ENCODE measurements around the gene LRRC34.

LRRC34 gene

DNA sequence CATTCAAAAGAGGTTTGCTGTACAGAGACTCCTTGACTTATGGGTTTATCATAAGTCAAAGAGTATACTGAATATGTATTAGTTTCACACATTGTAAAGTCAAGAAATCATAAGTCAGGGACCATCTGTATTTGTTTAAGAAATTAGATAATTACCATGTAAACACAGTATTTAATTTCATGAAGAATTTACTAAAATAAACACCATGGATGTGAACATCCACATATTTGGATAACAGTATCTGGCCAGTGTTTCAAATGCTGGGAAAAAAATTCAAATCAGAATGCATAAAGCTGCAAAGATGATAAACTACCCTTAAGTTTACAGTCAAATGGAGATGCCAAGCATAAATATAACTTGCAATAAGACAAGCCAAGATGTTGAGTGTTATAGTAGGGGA is 22.5 kb downstream of the LRRC34 start:
- peaks cover 5% of the 10 kb centered on the region for H3K4me1 ChIP-seq (ENCODE audit: low read depth, poor library complexity, severe bottlenecking)
- no peak overlapping the region for H2AFZ ChIP-seq (ENCODE audit: low read depth)
- H3K27me3 ChIP-seq (ENCODE audit: insufficient read depth, low read depth), result no peaks in the 10 kb centered on the region
- H3K4me2 ChIP-seq, result no peak overlapping the region
- no peak overlapping the region for H3K4me3 ChIP-seq (IDR thresholded peaks at IDR 0.05; ENCODE audit: insufficient read depth, low read depth, low read length)
- no peak overlapping the region for H3K27ac ChIP-seq
- no peak overlapping the region for H3K9ac ChIP-seq
- TF ChIP-seq, protein P1, sequence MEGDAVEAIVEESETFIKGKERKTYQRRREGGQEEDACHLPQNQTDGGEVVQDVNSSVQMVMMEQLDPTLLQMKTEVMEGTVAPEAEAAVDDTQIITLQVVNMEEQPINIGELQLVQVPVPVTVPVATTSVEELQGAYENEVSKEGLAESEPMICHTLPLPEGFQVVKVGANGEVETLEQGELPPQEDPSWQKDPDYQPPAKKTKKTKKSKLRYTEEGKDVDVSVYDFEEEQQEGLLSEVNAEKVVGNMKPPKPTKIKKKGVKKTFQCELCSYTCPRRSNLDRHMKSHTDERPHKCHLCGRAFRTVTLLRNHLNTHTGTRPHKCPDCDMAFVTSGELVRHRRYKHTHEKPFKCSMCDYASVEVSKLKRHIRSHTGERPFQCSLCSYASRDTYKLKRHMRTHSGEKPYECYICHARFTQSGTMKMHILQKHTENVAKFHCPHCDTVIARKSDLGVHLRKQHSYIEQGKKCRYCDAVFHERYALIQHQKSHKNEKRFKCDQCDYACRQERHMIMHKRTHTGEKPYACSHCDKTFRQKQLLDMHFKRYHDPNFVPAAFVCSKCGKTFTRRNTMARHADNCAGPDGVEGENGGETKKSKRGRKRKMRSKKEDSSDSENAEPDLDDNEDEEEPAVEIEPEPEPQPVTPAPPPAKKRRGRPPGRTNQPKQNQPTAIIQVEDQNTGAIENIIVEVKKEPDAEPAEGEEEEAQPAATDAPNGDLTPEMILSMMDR (conservative IDR thresholded peaks at IDR 0.05; ENCODE audit: low read depth, low read length), result no peak
- H4K20me1 ChIP-seq (ENCODE audit: insufficient read depth), result no peaks in the 10 kb centered on the region
- no peaks in the 10 kb centered on the region for H3K79me2 ChIP-seq (ENCODE audit: insufficient read depth, low read depth)
- no peaks in the 10 kb centered on the region for H3K36me3 ChIP-seq (ENCODE audit: insufficient read depth)

DNA sequence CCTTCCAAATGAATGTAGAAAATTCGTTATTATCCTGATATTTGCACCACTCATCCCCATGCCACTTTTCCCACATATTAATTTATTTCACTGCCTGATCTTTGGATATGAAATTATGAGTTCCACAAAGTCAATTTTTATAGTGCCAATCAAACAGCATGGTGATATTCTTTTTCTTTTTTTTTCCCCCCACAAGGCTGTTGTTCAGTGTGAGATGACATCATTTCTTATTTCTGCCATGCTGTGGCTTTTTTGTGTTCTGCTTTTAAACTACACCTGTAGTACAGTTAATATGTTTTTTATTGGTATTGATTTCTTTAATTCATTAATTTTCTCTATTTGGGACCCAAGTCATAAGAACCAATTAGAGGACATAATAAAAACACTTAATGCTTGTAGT is 24.9 kb downstream of the LRRC34 start:
- Histone ChIP-seq H3K27ac (no peak overlapping the region), H4K20me1 (ENCODE audit: insufficient read depth) (no peaks in the 10 kb centered on the region), H3K27me3 (ENCODE audit: insufficient read depth, low read depth) (no peaks in the 10 kb centered on the region), H2AFZ (ENCODE audit: low read depth) (no peak overlapping the region), H3K36me3 (ENCODE audit: insufficient read depth) (peaks cover 3% of the 10 kb centered on the region; the same call in 1 of the 2 replicates), H3K4me3 (IDR thresholded peaks at IDR 0.05; ENCODE audit: insufficient read depth, low read depth, low read length) (no peak overlapping the region), H3K9ac (no peak overlapping the region), H3K4me1 (ENCODE audit: low read depth, poor library complexity, severe bottlenecking) (peaks cover 5% of the 10 kb centered on the region), H3K79me2 (ENCODE audit: insufficient read depth, low read depth) (no peaks in the 10 kb centered on the region), H3K4me2 (no peak overlapping the region)
- TF ChIP-seq, protein P1 (conservative IDR thresholded peaks at IDR 0.05; ENCODE audit: low read depth, low read length), result no peak

DNA sequence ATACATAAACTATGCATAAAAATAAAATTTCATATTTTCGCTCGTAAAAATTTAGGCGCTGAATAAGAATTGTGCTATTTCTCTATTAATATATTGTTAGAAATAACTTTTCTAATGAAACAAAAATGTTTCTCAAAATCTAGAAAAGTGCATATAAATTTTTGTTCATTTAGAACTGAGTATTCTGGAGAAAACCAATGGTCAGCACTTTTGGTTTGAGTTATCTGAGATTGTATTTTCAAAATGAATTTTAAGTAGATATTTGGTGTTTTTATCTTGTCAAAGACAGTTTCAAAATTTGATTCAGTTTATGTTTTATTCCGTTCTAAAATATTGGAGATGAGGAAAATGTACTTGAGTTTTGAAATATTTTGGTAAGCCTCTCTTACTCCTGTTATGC is 25.6 kb downstream of the LRRC34 start:
- H3K27ac ChIP-seq, result no peak overlapping the region
- no peaks in the 10 kb centered on the region for H4K20me1 ChIP-seq (ENCODE audit: insufficient read depth)
- H3K79me2 ChIP-seq (ENCODE audit: insufficient read depth, low read depth), result no peaks in the 10 kb centered on the region
- no peak overlapping the region for H3K4me2 ChIP-seq
- H3K4me1 ChIP-seq (ENCODE audit: low read depth, poor library complexity, severe bottlenecking), result peaks cover 5% of the 10 kb centered on the region
- no peaks in the 10 kb centered on the region for H3K27me3 ChIP-seq (ENCODE audit: insufficient read depth, low read depth)
- TF ChIP-seq, protein P1 (conservative IDR thresholded peaks at IDR 0.05; ENCODE audit: low read depth, low read length), result no peak
- no peak overlapping the region for H3K4me3 ChIP-seq (IDR thresholded peaks at IDR 0.05; ENCODE audit: insufficient read depth, low read depth, low read length)
- no peak overlapping the region for H3K9ac ChIP-seq
- peaks cover 3% of the 10 kb centered on the region; the same call in 1 of the 2 replicates for H3K36me3 ChIP-seq (ENCODE audit: insufficient read depth)
- no peak overlapping the region for H2AFZ ChIP-seq (ENCODE audit: low read depth)

DNA sequence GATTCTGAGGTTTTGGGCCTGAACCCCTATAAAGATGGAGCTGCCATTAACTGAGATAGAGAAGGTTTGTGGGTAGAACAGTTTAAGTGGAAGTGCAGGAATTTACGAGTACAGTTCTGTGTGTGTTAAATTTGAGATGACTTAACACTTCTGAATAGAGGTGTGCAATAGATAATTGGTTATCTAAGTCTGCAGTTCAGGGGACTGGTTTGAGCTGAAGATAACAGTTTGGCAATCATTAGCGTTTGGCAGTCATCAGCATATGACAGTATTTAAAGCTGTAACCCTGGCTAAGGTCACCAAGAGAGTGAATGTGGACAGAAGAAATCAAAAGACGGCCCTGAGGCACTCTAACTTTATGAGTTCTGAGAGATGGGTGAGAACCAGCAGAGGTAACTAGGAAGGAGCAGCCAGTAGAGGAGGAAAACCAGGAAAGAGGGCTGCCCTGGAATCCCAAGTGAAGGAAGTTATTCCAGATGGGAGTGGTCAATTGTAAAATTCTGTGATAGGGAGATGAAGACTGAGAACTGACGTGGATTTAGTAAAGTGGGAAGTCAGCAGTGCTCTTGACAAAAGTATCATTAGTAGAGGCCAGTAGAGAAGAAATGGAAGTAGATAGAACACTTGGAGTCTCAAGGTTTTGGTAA is 31.4 kb downstream of the LRRC34 start:
- H4K20me1 ChIP-seq (ENCODE audit: insufficient read depth), result no peaks in the 10 kb centered on the region
- no peaks in the 10 kb centered on the region for H3K27me3 ChIP-seq (ENCODE audit: insufficient read depth, low read depth)
- no peak overlapping the region for H2AFZ ChIP-seq (ENCODE audit: low read depth)
- H3K79me2 ChIP-seq (ENCODE audit: insufficient read depth, low read depth), result peaks cover under 1% of the 10 kb centered on the region
- no peak overlapping the region for H3K4me3 ChIP-seq (IDR thresholded peaks at IDR 0.05; ENCODE audit: insufficient read depth, low read depth, low read length)
- H3K27ac ChIP-seq, result no peak overlapping the region
- no peak overlapping the region for H3K4me2 ChIP-seq
- H3K4me1 ChIP-seq (ENCODE audit: low read depth, poor library complexity, severe bottlenecking), result no peaks in the 10 kb centered on the region
- TF ChIP-seq, protein P1 (conservative IDR thresholded peaks at IDR 0.05; ENCODE audit: low read depth, low read length), result no peak
- no peak overlapping the region for H3K9ac ChIP-seq
- peaks cover 15% of the 10 kb centered on the region; the same call in 1 of the 2 replicates for H3K36me3 ChIP-seq (ENCODE audit: insufficient read depth)

Data from KMS-11 (cell line).